Measurements from ENCODE around the gene MAGIX.

Gene MAGIX

GRCh38 chrX:49203536-49203935, 41.0 kb downstream of the MAGIX start:
- no peak overlapping the region for H3K4me3 ChIP-seq (ENCODE audit: low read depth, low read length, poor library complexity, severe bottlenecking)
- no peak overlapping the region for H3K27ac ChIP-seq (ENCODE audit: low read depth, low read length, poor library complexity, severe bottlenecking)
- peaks cover 10% of the 10 kb centered on the region for H3K4me1 ChIP-seq (ENCODE audit: insufficient read depth, low read length, severe bottlenecking)
- H3K4me2 ChIP-seq (ENCODE audit: low read length), result no peak overlapping the region
- H3K9ac ChIP-seq (ENCODE audit: low read length), result no peak overlapping the region
- H3K9me3 ChIP-seq (ENCODE audit: low read length), result no peaks in the 10 kb centered on the region
- no peaks in the 10 kb centered on the region for H3K79me2 ChIP-seq (ENCODE audit: insufficient read depth, low read length)
- H2AFZ ChIP-seq (ENCODE audit: low read length), result no peak overlapping the region
- no peaks in the 10 kb centered on the region for H3K9me2 ChIP-seq (ENCODE audit: low read depth, low read length)
- TF ChIP-seq EZH2 (IDR thresholded peaks at IDR 0.05; ENCODE audit: borderline replicate concordance, low read length) (no peak), CTCF (IDR thresholded peaks at IDR 0.05; ENCODE audit: low read length) (no peak)
- no peaks in the 10 kb centered on the region for H3K36me3 ChIP-seq (ENCODE audit: insufficient read depth, low read length)
- H4K20me1 ChIP-seq (ENCODE audit: insufficient read depth, low read length), result no peaks in the 10 kb centered on the region
- no peaks in the 10 kb centered on the region for H3F3A ChIP-seq (ENCODE audit: insufficient read depth, low read length)
- H3K27me3 ChIP-seq (ENCODE audit: insufficient read depth, low read length), result no peaks in the 10 kb centered on the region

GRCh38 chrX:49204017-49204416, 41.5 kb downstream of the MAGIX start:
- Histone ChIP-seq H2AFZ (ENCODE audit: low read length) (no peak overlapping the region), H3K79me2 (ENCODE audit: insufficient read depth, low read length) (no peaks in the 10 kb centered on the region), H3K4me1 (ENCODE audit: insufficient read depth, low read length, severe bottlenecking) (peaks cover 10% of the 10 kb centered on the region), H3K36me3 (ENCODE audit: insufficient read depth, low read length) (no peaks in the 10 kb centered on the region), H3K27ac (ENCODE audit: low read depth, low read length, poor library complexity, severe bottlenecking) (no peak overlapping the region), H3K4me3 (ENCODE audit: low read depth, low read length, poor library complexity, severe bottlenecking) (no peak overlapping the region), H3K9me2 (ENCODE audit: low read depth, low read length) (no peaks in the 10 kb centered on the region), H3K9me3 (ENCODE audit: low read length) (no peaks in the 10 kb centered on the region), H4K20me1 (ENCODE audit: insufficient read depth, low read length) (no peaks in the 10 kb centered on the region), H3K27me3 (ENCODE audit: insufficient read depth, low read length) (no peaks in the 10 kb centered on the region), H3F3A (ENCODE audit: insufficient read depth, low read length) (no peaks in the 10 kb centered on the region), H3K9ac (ENCODE audit: low read length) (no peak overlapping the region), H3K4me2 (ENCODE audit: low read length) (no peak overlapping the region)
- TF ChIP-seq EZH2 (IDR thresholded peaks at IDR 0.05; ENCODE audit: borderline replicate concordance, low read length), result no peak
- TF ChIP-seq CTCF (IDR thresholded peaks at IDR 0.05; ENCODE audit: low read length), result no peak

GRCh38 chrX:49204709-49205108, 42.2 kb downstream of the MAGIX start:
- Histone ChIP-seq H3K9ac (ENCODE audit: low read length) (no peak overlapping the region), H4K20me1 (ENCODE audit: insufficient read depth, low read length) (no peaks in the 10 kb centered on the region), H3F3A (ENCODE audit: insufficient read depth, low read length) (no peaks in the 10 kb centered on the region), H3K4me1 (ENCODE audit: insufficient read depth, low read length, severe bottlenecking) (peaks cover 8% of the 10 kb centered on the region), H3K4me2 (ENCODE audit: low read length) (no peak overlapping the region), H3K9me3 (ENCODE audit: low read length) (no peaks in the 10 kb centered on the region), H3K27me3 (ENCODE audit: insufficient read depth, low read length) (no peaks in the 10 kb centered on the region), H2AFZ (ENCODE audit: low read length) (no peak overlapping the region), H3K27ac (ENCODE audit: low read depth, low read length, poor library complexity, severe bottlenecking) (no peak overlapping the region), H3K79me2 (ENCODE audit: insufficient read depth, low read length) (no peaks in the 10 kb centered on the region), H3K36me3 (ENCODE audit: insufficient read depth, low read length) (no peaks in the 10 kb centered on the region), H3K9me2 (ENCODE audit: low read depth, low read length) (no peaks in the 10 kb centered on the region), H3K4me3 (ENCODE audit: low read depth, low read length, poor library complexity, severe bottlenecking) (no peak overlapping the region)
- no peak for TF ChIP-seq CTCF (IDR thresholded peaks at IDR 0.05; ENCODE audit: low read length)
- TF ChIP-seq EZH2 (IDR thresholded peaks at IDR 0.05; ENCODE audit: borderline replicate concordance, low read length), result no peak

All from OCI-LY1 (cell line).